Gastrocnemius medialis (tissue), 4 donors: ENCODE results near the gene LAMC3.

ENCODE experiments used
- POLR2A ChIP-seq, 2 donors: fragments of 450-650 bp; IDR thresholded peaks; one replicate each; pipeline ENCODE4 v1.6.1; 2017; ENCODE audit warnings: antibody characterized with exemption in 2 of 2, mild to moderate bottlenecking in 2 of 2, moderate library complexity in 2 of 2
- TF ChIP-seq, protein P1 (sequence below), 5 experiments: fragments of 450-650 bp in 3 of 5; fragments of 200-600 bp in 2 of 5; sonication (generic) in 2 of 5; IDR thresholded peaks in 4 of 5; conservative IDR thresholded peaks in 1 of 5; 1 replicate in 4 of 5; 2 replicates in 1 of 5; pipeline ENCODE4 v1.5.1; 2016 to 2019; ENCODE audit warnings: antibody characterized with exemption in 5 of 5, mild to moderate bottlenecking in 3 of 5, moderate library complexity in 3 of 5

DNA sequence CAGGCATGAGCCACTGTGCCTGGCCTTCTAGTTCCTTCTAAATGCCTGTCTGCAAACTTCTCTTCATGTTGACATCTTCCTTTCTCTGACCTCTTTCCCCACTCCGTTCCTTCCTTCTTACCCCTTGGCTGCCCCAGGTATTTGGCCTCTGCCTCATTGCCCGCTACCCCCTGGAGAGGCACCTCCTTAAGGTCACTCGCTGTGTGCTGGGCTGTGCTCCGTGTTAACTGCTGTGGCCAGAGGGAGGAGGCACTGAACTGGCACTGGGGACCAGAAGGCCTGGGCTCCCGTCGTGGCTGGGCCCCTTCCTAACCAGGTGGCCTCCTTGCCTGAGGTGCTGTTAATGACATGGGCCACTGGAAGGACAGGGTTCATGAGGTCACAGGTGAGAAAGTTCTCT is 39.4 kb downstream of the LAMC3 start:
- TF ChIP-seq, protein P1, sequence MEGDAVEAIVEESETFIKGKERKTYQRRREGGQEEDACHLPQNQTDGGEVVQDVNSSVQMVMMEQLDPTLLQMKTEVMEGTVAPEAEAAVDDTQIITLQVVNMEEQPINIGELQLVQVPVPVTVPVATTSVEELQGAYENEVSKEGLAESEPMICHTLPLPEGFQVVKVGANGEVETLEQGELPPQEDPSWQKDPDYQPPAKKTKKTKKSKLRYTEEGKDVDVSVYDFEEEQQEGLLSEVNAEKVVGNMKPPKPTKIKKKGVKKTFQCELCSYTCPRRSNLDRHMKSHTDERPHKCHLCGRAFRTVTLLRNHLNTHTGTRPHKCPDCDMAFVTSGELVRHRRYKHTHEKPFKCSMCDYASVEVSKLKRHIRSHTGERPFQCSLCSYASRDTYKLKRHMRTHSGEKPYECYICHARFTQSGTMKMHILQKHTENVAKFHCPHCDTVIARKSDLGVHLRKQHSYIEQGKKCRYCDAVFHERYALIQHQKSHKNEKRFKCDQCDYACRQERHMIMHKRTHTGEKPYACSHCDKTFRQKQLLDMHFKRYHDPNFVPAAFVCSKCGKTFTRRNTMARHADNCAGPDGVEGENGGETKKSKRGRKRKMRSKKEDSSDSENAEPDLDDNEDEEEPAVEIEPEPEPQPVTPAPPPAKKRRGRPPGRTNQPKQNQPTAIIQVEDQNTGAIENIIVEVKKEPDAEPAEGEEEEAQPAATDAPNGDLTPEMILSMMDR (IDR thresholded peaks at IDR 0.05 in 4 of 5, conservative IDR thresholded peaks at IDR 0.05 in 1 of 5) = no peak
- no peak for TF ChIP-seq POLR2A (IDR thresholded peaks at IDR 0.05)
